ENCODE results near the gene DSCAML1. TPM values are rescaled to one million over a fixed set of nuclear protein-coding genes. Genes with fewer than 3 reads are reported as not detected.

DSCAML1 gene
- total RNA-seq, 1 donor from 2014 or later: not detected

GRCh38 chr11:117511483-117511930 lies 285.5 kb downstream of the DSCAML1 start:
- no peak for TF ChIP-seq CTCF (IDR thresholded peaks at IDR 0.05)

GRCh38 chr11:117510646-117511045 lies 286.4 kb downstream of the DSCAML1 start:
- Histone ChIP-seq H3K36me3 (no peaks in the 10 kb centered on the region), H3K9me3 (no peaks in the 10 kb centered on the region), H3K4me3 (no peak overlapping the region), H3K27me3 (no peaks in the 10 kb centered on the region), H3K27ac (no peak overlapping the region), H3K4me1 (no peaks in the 10 kb centered on the region)
- no peak for TF ChIP-seq CTCF (IDR thresholded peaks at IDR 0.05)
- intact Hi-C loops (cut with DNase I): no loop called here
- DNase-seq (ENCODE audit: low spot score in 2 of 2): no peak

More at GRCh38 chr11:117511483-117511930, 285.5 kb downstream of the DSCAML1 start:
- H3K27ac ChIP-seq: no peak overlapping the region
- H3K4me3 ChIP-seq: no peak overlapping the region
- H3K4me1 ChIP-seq: no peaks in the 10 kb centered on the region
- no peaks in the 10 kb centered on the region for H3K9me3 ChIP-seq
- no peaks in the 10 kb centered on the region for H3K36me3 ChIP-seq
- intact Hi-C loops (cut with DNase I): no loop called here
- H3K27me3 ChIP-seq: no peaks in the 10 kb centered on the region
- no peak for DNase-seq (ENCODE audit: low spot score in 2 of 2)

GRCh38 chr11:117509543-117509942 lies 287.5 kb downstream of the DSCAML1 start:
- no peak overlapping the region for H3K27ac ChIP-seq
- no peaks in the 10 kb centered on the region for H3K4me1 ChIP-seq
- H3K4me3 ChIP-seq: no peak overlapping the region
- DNase-seq (ENCODE audit: low spot score in 2 of 2): no peak
- H3K27me3 ChIP-seq: no peaks in the 10 kb centered on the region
- intact Hi-C loops (cut with DNase I): no loop called here
- no peak for TF ChIP-seq CTCF (IDR thresholded peaks at IDR 0.05)
- H3K36me3 ChIP-seq: no peaks in the 10 kb centered on the region
- no peaks in the 10 kb centered on the region for H3K9me3 ChIP-seq

- no peak for DNase-seq (ENCODE audit: low spot score in 2 of 2)
- no peak for TF ChIP-seq CTCF (IDR thresholded peaks at IDR 0.05)
- Histone ChIP-seq H3K27ac (no peak overlapping the region), H3K36me3 (no peaks in the 10 kb centered on the region), H3K4me3 (no peak overlapping the region), H3K9me3 (no peaks in the 10 kb centered on the region), H3K27me3 (no peaks in the 10 kb centered on the region), H3K4me1 (no peaks in the 10 kb centered on the region)
- intact Hi-C loops (cut with DNase I): no loop called here
These were observed 290.0 kb downstream of the DSCAML1 start for GRCh38 chr11:117506971-117507370.

GRCh38 chr11:117505285-117505970 lies 291.6 kb downstream of the DSCAML1 start:
- intact Hi-C loops (cut with DNase I): no loop called here
- Histone ChIP-seq H3K4me1 (no peaks in the 10 kb centered on the region), H3K36me3 (no peaks in the 10 kb centered on the region), H3K27me3 (no peaks in the 10 kb centered on the region), H3K4me3 (no peak overlapping the region), H3K9me3 (no peaks in the 10 kb centered on the region), H3K27ac (no peak overlapping the region)
- no peak for DNase-seq (ENCODE audit: low spot score in 2 of 2)
- no peak for TF ChIP-seq CTCF (IDR thresholded peaks at IDR 0.05)

- Histone ChIP-seq H3K36me3 (no peaks in the 10 kb centered on the region), H3K4me1 (no peaks in the 10 kb centered on the region), H3K4me3 (no peak overlapping the region), H3K27me3 (no peaks in the 10 kb centered on the region), H3K27ac (no peak overlapping the region), H3K9me3 (no peaks in the 10 kb centered on the region)
- intact Hi-C loops (cut with DNase I): no loop called here
- TF ChIP-seq CTCF (IDR thresholded peaks at IDR 0.05): no peak
- DNase-seq (ENCODE audit: low spot score in 2 of 2): no peak
These were observed 294.3 kb downstream of the DSCAML1 start for GRCh38 chr11:117502779-117503100.

Measured in ascending aorta (tissue), 2 donors.